Colonic mucosa (tissue), 4 donors: ENCODE data around the gene SERPINA5. TPM values are rescaled to one million over a fixed set of nuclear protein-coding genes. Genes with fewer than 3 reads are reported as not detected.

Source experiments
- DNase-seq: peaks from one replicate; pipeline ENCODE4 v3.0.0-alpha.2; 2020
- H3K27ac ChIP-seq: fragments of 200-600 bp; one replicate; pipeline ENCODE4 v1.8.0; 2021
- H3K27me3 ChIP-seq: fragments of 200-600 bp; one replicate; pipeline ENCODE4 v1.8.0; 2021
- H3K36me3 ChIP-seq: fragments of 200-600 bp; one replicate; pipeline ENCODE4 v1.8.0; 2021
- H3K4me1 ChIP-seq: fragments of 200-600 bp; one replicate; pipeline ENCODE4 v1.8.0; 2021; ENCODE audit warnings: mild to moderate bottlenecking
- H3K4me3 ChIP-seq: fragments of 200-600 bp; one replicate; pipeline ENCODE4 v1.8.0; 2021
- H3K9ac ChIP-seq, 2 donors: one replicate each; pipeline ENCODE4 v1.7.0; 2013; ENCODE audit warnings: control low read depth in 2 of 2, low read depth in 2 of 2, low read length in 2 of 2
- H3K9me3 ChIP-seq: fragments of 200-600 bp; one replicate; pipeline ENCODE4 v1.8.0; 2021
- intact Hi-C: fragments of 100-400 bp; cut with DNase I; formaldehyde crosslinking; loops from one replicate; pipeline ENCODE4 v1.14.1; 2022
- total RNA-seq, 2 donors: library from RNA; stranded (reverse); fragmentation: NEBNext Ultra II Directional in 1 of 2; extraction: Animal tissue kit (Norgen Biotek cat#: 25700) in 1 of 2; gene quantifications; one replicate each; pipeline ENCODE4 v1.2.1, GENCODE V29; 2021
- TF ChIP-seq, protein P1 (sequence below): fragments of 200-600 bp; IDR thresholded peaks from one replicate; pipeline ENCODE4 v1.8.0; 2022; ENCODE audit warnings: antibody characterized with exemption, mild to moderate bottlenecking
- donor health status: healthy.
- donor health status: DM: no; HTN: no; CAD: no.
- donor health status: DM: no; HTN: no; CAD: no.

SERPINA5 gene
- total RNA-seq, 2 donors from 2014 or later, result 0.61 to 2.9 TPM

DNA sequence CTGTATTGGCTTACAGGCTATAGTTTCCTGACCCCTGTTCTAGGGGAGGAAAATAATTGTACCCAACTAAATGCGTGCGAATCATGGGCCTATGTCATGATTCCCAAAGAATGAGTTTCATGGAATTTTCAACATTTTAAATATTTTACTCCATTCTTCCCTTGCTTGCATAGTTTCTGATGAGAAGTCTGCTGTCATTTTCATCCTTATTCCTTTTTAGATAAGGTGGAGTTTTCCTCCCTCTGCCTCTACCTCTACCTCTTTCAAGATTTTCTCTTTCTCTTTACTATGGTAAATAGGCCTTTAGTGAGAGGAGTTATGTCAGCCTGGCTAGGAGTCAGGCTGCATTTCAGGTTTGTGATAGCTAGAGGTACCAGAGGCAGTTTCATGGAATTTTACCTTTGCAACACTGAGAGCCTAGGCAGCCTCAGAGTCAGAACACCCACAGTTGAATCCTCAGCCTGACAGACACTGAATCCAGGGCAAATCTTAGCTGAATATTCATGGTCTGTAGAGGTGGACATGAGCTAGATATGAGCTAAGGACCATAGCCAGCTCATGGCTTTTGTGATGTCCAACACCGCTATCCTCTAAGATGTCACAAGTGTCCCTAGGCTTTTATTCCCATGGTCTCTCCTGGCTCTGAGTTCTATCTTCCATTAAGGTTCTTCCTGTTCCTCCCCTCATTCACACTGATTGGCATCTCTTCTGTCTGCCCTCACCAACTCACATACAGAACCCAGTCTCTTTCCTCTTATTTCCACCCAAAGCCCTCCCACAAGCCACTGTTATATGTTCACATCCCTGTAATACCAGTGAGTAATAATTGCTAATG, 37.0 kb downstream of the SERPINA5 start:
- Histone ChIP-seq H3K9me3 (no peaks in the 10 kb centered on the region), H3K4me1 (no peaks in the 10 kb centered on the region), H3K27ac (no peak overlapping the region), H3K36me3 (no peaks in the 10 kb centered on the region), H3K9ac (no peak overlapping the region), H3K4me3 (no peak overlapping the region), H3K27me3 (no peaks in the 10 kb centered on the region)
- intact Hi-C loops, result no loop called here
- no peak for DNase-seq
- TF ChIP-seq, protein P1, sequence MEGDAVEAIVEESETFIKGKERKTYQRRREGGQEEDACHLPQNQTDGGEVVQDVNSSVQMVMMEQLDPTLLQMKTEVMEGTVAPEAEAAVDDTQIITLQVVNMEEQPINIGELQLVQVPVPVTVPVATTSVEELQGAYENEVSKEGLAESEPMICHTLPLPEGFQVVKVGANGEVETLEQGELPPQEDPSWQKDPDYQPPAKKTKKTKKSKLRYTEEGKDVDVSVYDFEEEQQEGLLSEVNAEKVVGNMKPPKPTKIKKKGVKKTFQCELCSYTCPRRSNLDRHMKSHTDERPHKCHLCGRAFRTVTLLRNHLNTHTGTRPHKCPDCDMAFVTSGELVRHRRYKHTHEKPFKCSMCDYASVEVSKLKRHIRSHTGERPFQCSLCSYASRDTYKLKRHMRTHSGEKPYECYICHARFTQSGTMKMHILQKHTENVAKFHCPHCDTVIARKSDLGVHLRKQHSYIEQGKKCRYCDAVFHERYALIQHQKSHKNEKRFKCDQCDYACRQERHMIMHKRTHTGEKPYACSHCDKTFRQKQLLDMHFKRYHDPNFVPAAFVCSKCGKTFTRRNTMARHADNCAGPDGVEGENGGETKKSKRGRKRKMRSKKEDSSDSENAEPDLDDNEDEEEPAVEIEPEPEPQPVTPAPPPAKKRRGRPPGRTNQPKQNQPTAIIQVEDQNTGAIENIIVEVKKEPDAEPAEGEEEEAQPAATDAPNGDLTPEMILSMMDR, result no peak

DNA sequence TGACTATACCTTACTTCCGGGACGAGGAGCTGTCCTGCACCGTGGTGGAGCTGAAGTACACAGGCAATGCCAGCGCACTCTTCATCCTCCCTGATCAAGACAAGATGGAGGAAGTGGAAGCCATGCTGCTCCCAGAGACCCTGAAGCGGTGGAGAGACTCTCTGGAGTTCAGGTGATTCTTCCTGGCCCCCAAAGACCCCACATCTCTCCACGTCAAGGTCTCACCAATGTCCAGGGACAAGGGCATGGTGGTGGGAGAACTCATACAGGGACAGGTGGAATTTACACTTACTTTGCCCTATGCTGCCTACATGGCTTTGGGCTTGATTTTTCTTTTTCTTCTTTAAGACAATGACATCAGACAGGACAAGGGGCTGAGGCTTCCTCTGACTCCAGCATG, 38.1 kb downstream of the SERPINA5 start:
- TF ChIP-seq, protein P1, result no peak
- no peaks in the 10 kb centered on the region for H3K36me3 ChIP-seq
- no peak for DNase-seq
- H3K9ac ChIP-seq, result no peak overlapping the region
- H3K4me1 ChIP-seq, result no peaks in the 10 kb centered on the region
- intact Hi-C loops, result no loop called here
- H3K9me3 ChIP-seq, result no peaks in the 10 kb centered on the region
- no peak overlapping the region for H3K4me3 ChIP-seq
- H3K27me3 ChIP-seq, result no peaks in the 10 kb centered on the region
- H3K27ac ChIP-seq, result no peak overlapping the region

DNA sequence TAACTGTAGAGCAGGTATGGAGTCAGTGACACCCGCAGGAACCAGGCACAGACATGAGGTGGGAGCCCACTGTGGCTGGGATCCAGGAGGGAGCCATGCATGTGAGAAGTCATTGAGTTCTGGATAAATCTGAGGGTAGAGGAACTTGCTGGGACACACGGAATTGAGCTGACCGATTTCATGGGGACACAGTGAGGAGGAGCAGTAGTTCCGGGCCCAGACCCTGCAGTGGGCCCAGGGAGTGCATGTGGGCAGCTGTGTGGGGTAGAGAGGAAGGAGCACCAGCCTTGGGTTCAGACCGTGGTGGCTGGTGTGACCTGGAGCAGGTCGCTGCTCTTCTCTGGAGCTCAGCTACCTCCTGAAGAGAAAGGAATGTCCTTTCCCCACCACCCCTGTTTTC, 39.4 kb downstream of the SERPINA5 start:
- DNase-seq, result no peak
- Histone ChIP-seq H3K4me3 (no peak overlapping the region), H3K9me3 (no peaks in the 10 kb centered on the region), H3K27me3 (no peaks in the 10 kb centered on the region), H3K36me3 (no peaks in the 10 kb centered on the region), H3K4me1 (no peaks in the 10 kb centered on the region), H3K27ac (no peak overlapping the region), H3K9ac (no peak overlapping the region)
- intact Hi-C loops, result no loop called here
- TF ChIP-seq, protein P1, result no peak

DNA sequence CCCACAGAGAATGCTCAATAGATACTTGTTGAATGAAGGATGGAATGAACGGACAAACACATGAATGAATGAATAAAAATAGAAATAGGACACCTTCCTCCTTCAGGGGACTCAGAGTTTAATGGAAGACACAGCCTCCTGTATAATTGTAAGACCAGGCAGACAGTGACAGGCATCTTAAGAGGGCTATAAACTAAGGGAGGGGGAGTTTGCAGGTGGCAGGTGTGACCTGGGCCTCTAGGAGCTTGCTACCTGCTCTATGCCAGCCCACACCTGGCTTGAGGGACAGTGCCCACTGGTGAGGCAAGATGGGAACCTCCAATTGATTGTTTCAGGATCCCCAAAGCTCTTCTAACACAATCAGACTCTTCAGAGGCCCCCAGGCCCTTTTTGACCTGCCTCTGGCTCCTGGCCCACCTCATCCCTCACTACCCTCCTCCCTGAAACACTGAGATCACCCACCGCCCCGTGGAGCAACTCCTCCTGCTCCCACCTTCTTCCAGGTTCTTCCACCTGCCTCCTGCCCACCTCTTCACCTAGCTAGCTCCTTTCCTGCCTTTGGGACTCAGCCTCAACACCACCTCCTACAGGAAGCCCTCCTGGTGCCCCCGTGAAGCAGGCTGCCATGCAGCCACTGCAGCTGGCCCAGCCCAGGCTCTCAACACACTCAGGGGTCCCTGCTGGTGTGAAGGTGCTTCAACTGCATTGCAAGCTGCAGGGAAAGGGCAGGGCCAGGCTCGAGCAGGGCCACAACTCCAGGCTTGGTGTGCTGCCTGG, 40.3 kb downstream of the SERPINA5 start:
- no peaks in the 10 kb centered on the region for H3K4me1 ChIP-seq
- no peak overlapping the region for H3K9ac ChIP-seq
- no peak for DNase-seq
- no peak overlapping the region for H3K4me3 ChIP-seq
- intact Hi-C loops, result no loop called here
- no peaks in the 10 kb centered on the region for H3K9me3 ChIP-seq
- no peaks in the 10 kb centered on the region for H3K27me3 ChIP-seq
- H3K27ac ChIP-seq, result no peak overlapping the region
- TF ChIP-seq, protein P1, result no peak
- no peaks in the 10 kb centered on the region for H3K36me3 ChIP-seq

DNA sequence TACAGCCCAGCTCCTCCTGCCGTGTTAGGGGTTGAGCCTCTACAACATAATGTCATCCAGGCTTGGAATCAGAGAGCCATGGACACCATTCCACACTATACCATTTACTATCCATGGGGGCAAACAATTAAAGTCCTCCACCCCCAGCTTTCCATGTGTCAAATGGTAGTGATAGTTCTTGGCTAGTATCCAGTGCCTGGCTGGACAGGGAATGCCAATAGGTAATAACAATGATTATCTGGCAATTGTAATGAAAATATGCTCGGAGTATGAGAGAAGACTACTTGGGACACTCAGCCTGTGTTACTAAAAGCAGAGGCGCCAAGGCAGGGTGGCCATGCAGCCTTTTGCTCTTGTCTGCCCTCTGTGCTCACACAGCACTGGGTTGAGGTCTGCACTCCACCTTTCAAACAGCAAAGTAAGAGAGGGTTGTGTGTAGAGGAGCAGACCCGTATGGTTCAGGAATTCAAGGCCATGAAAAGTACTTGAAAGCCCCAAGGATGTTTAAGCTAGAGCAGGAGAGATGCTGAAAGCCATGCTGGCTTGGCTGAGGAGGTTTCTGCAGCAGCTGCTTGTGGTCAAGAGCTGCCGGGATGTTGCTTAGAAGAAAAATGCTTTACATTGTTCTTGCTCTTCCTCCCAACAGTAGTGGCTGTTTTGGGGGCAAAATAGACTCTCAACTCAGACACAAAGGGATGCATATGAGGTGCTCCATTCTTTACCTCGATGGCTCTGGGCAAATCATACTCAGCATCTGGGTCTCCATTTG, 41.6 kb downstream of the SERPINA5 start:
- Histone ChIP-seq H3K4me3 (no peak overlapping the region), H3K9me3 (no peaks in the 10 kb centered on the region), H3K9ac (no peak overlapping the region), H3K36me3 (no peaks in the 10 kb centered on the region), H3K27me3 (no peaks in the 10 kb centered on the region), H3K27ac (no peak overlapping the region), H3K4me1 (no peaks in the 10 kb centered on the region)
- DNase-seq, result no peak
- intact Hi-C loops, result no loop called here
- TF ChIP-seq, protein P1, result no peak
